Activated B cell treated with CpG ODN at 0.5 μM for 24 hours (primary cell): Measurements from ENCODE around the gene RTN4R. TPM values are rescaled to one million over a fixed set of nuclear protein-coding genes. Genes with fewer than 3 reads are reported as not detected.
A peak's percentile ranks its signal among the peaks of the same experiment; 100 is the strongest.

ENCODE experiments used
- ATAC-seq: fragments of 200-7000 bp; cut with Tn5 transposase; one replicate; pipeline ENCODE4 v1.10.0; 2021; ENCODE audit warnings: low read depth, mild to moderate bottlenecking, moderate library complexity
- CTCF ChIA-PET: fragments of 350-600 bp; sonication (Branson Sonifier 250); formaldehyde crosslinking; loops from one replicate; lab custom pipeline; 2021; ENCODE audit warnings: antibody characterized with exemption; lab: Charles Lee
- POLR2A ChIA-PET: fragments of 350-600 bp; sonication (Branson Sonifier 250); formaldehyde crosslinking; loops from one replicate; lab custom pipeline; 2021; ENCODE audit warnings: antibody characterized with exemption; lab: Charles Lee
- DNase-seq: peaks from one replicate; pipeline ENCODE4 v3.0.0; 2022
- H3K27ac Mint-ChIP-seq: one replicate; pipeline ENCODE4 v1.8.0; 2020; ENCODE audit warnings: mixed read lengths
- H3K27me3 Mint-ChIP-seq: one replicate; pipeline ENCODE4 v1.8.0; 2021; ENCODE audit warnings: mixed read lengths
- H3K36me3 Mint-ChIP-seq: one replicate; pipeline ENCODE4 v1.8.0; 2021; ENCODE audit warnings: low read depth, mixed read lengths
- H3K4me1 Mint-ChIP-seq: one replicate; pipeline ENCODE4 v1.8.0; 2021; ENCODE audit warnings: mixed read lengths
- H3K4me3 Mint-ChIP-seq: one replicate; pipeline ENCODE4 v1.8.0; 2020; ENCODE audit warnings: mild to moderate bottlenecking, mixed read lengths
- H3K9me3 Mint-ChIP-seq: one replicate; pipeline ENCODE4 v1.8.0; 2020; ENCODE audit warnings: mixed read lengths
- intact Hi-C: fragments of 100-400 bp; cut with micrococcal nuclease; formaldehyde crosslinking; loops from one replicate; pipeline ENCODE4 v1.15.1; 2024
- total RNA-seq: library from RNA; stranded (reverse); gene quantifications from 2 replicates; pipeline ENCODE4 v1.2.3, GENCODE V29; 2022
- TF ChIP-seq, protein P1 (sequence below): fragments of 200-600 bp; IDR thresholded peaks from one replicate; pipeline ENCODE4 v1.8.0; 2022; ENCODE audit warnings: antibody characterized with exemption, mild to moderate bottlenecking

RTN4R gene
- total RNA-seq, 1 donor from 2014 or later, result not detected

DNA sequence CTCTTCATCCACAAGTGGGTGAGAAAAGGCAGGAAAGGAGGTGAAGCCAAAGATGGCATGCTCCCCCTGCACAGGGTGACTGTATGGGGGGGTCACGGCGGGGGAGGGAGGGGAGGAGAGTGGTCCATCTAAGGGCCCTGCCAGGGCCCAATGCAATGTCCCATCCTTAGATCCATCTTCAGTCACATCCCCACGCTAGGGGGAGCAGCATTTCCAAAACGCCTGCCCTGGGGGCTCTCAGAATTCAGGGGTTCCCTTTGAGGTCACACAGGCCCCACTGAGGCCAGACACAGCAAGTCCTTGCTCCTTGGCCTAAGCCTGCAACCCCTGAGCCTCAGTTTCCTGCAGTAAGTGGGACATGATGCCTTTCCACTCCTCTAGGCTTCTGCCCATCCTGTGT lies 52.4 kb downstream of the RTN4R start:
- peaks cover 11% of the 10 kb centered on the region for H3K27me3 Mint-ChIP-seq
- CTCF ChIA-PET, result no interaction called here

GRCh38 chr22:20214853-20215252 lies 53.3 kb downstream of the RTN4R start:
- Mint-ChIP-seq H3K36me3 (no peaks in the 10 kb centered on the region), H3K4me3 (no peak overlapping the region), H3K27ac (no peak overlapping the region), H3K4me1 (peaks cover 3% of the 10 kb centered on the region), H3K9me3 (no peaks in the 10 kb centered on the region), H3K27me3 (peaks cover 11% of the 10 kb centered on the region)
- DNase-seq (no peak), ATAC-seq (no peak)
- ChIA-PET POLR2A (no interaction called here), CTCF (no interaction called here)
- intact Hi-C loops, result no loop called here
- TF ChIP-seq, protein P1, sequence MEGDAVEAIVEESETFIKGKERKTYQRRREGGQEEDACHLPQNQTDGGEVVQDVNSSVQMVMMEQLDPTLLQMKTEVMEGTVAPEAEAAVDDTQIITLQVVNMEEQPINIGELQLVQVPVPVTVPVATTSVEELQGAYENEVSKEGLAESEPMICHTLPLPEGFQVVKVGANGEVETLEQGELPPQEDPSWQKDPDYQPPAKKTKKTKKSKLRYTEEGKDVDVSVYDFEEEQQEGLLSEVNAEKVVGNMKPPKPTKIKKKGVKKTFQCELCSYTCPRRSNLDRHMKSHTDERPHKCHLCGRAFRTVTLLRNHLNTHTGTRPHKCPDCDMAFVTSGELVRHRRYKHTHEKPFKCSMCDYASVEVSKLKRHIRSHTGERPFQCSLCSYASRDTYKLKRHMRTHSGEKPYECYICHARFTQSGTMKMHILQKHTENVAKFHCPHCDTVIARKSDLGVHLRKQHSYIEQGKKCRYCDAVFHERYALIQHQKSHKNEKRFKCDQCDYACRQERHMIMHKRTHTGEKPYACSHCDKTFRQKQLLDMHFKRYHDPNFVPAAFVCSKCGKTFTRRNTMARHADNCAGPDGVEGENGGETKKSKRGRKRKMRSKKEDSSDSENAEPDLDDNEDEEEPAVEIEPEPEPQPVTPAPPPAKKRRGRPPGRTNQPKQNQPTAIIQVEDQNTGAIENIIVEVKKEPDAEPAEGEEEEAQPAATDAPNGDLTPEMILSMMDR, result no peak

More for the DNA sequence above, 52.4 kb downstream of the RTN4R start:
- TF ChIP-seq, protein P1, result no peak
- H3K4me1 Mint-ChIP-seq, result peaks cover 3% of the 10 kb centered on the region
- DNase-seq, result no peak
- POLR2A ChIA-PET, result no interaction called here
- H3K27ac Mint-ChIP-seq, result no peak overlapping the region
- no peak for ATAC-seq
- no peaks in the 10 kb centered on the region for H3K36me3 Mint-ChIP-seq
- no peaks in the 10 kb centered on the region for H3K9me3 Mint-ChIP-seq
- H3K4me3 Mint-ChIP-seq, result no peak overlapping the region
- intact Hi-C loops, result no loop called here

GRCh38 chr22:20213833-20214708 lies 54.0 kb downstream of the RTN4R start:
- ChIA-PET POLR2A (no interaction called here), CTCF (interaction anchor here (0.9 kb wide), 1 partner anchor 24 kb away, joined by 4 read pairs; no protein-coding TSS in a partner anchor)
- Mint-ChIP-seq H3K27ac (no peak overlapping the region), H3K36me3 (no peaks in the 10 kb centered on the region), H3K4me3 (no peak overlapping the region), H3K27me3 (peaks cover 11% of the 10 kb centered on the region), H3K9me3 (no peaks in the 10 kb centered on the region), H3K4me1 (peaks cover 3% of the 10 kb centered on the region)
- TF ChIP-seq, protein P1, result no peak
- ATAC-seq (peak; percentile 79), DNase-seq (no peak)
- intact Hi-C loops, result no loop called here

- intact Hi-C loops, result no loop called here
- Mint-ChIP-seq H3K4me1 (peaks cover 9% of the 10 kb centered on the region), H3K27ac (no peak overlapping the region), H3K27me3 (peaks cover 8% of the 10 kb centered on the region), H3K4me3 (no peak overlapping the region), H3K9me3 (no peaks in the 10 kb centered on the region), H3K36me3 (no peaks in the 10 kb centered on the region)
- ChIA-PET POLR2A (no interaction called here), CTCF (no interaction called here)
- ATAC-seq, result no peak
- DNase-seq, result no peak
- TF ChIP-seq, protein P1, result no peak
These were observed 55.1 kb downstream of the RTN4R start for GRCh38 chr22:20212754-20213699.
